ENCODE results near the gene SIK3.

DNA sequence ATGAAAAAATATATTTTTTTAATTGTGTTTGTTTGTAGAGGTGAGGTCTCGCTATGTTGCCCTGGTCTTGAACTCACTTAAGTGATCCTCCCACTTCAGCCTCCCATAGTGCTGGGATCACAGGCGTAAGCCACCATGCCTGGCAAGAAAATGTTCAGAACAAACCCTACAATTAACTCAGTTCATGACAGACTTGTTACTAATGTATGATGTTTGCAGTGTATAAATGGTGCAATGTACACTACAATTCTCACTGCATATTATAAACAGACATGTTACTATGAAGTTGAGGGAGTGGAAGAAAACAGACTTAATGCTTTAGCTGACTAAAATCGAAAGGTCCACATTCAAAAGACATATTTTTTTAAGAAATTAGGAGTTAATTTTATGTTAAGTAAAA is 59.0 kb downstream of the SIK3 start:
- TF ChIP-seq, protein P1, sequence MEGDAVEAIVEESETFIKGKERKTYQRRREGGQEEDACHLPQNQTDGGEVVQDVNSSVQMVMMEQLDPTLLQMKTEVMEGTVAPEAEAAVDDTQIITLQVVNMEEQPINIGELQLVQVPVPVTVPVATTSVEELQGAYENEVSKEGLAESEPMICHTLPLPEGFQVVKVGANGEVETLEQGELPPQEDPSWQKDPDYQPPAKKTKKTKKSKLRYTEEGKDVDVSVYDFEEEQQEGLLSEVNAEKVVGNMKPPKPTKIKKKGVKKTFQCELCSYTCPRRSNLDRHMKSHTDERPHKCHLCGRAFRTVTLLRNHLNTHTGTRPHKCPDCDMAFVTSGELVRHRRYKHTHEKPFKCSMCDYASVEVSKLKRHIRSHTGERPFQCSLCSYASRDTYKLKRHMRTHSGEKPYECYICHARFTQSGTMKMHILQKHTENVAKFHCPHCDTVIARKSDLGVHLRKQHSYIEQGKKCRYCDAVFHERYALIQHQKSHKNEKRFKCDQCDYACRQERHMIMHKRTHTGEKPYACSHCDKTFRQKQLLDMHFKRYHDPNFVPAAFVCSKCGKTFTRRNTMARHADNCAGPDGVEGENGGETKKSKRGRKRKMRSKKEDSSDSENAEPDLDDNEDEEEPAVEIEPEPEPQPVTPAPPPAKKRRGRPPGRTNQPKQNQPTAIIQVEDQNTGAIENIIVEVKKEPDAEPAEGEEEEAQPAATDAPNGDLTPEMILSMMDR (IDR thresholded peaks at IDR 0.05): no peak
- no peak for TF ChIP-seq POLR2A (IDR thresholded peaks at IDR 0.05)
